A673 (cell line): ENCODE data around the gene MAML3. TPM values are rescaled to one million over a fixed set of nuclear protein-coding genes. Genes with fewer than 3 reads are reported as not detected.
A peak's percentile ranks its signal among the peaks of the same experiment; 100 is the strongest.

ENCODE experiments used
- BruUV-seq: library from RNA; stranded (reverse); fragments of 400-500 nt; replicated peaks from 2 replicates; lab custom pipeline; 2021; lab: Mats Ljungman, UMichigan
- CTCF ChIA-PET: fragments of 300-600 bp; sonication (Branson Sonifier 250); formaldehyde crosslinking; loops from one replicate; lab custom pipeline; 2022; ENCODE audit warnings: antibody characterized with exemption; lab: Charles Lee
- POLR2A ChIA-PET: fragments of 300-600 bp; sonication (Branson Sonifier 250); formaldehyde crosslinking; loops from one replicate; lab custom pipeline; 2022; ENCODE audit warnings: antibody characterized with exemption; ENCODE audit not compliant: low non-redundant PET; lab: Charles Lee
- DNase-seq: peaks from one replicate; pipeline ENCODE4 v3.0.0-alpha.2; 2015; ENCODE audit warnings: low spot score
- H3K27ac ChIP-seq: fragments of 200-600 bp; sonication (generic); 2 replicates; pipeline ENCODE4 v1.5.1; 2016; ENCODE audit warnings: mixed run types, low read depth, mild to moderate bottlenecking, mixed read lengths, antibody characterized with exemption, low read length; ENCODE audit not compliant: poor library complexity, severe bottlenecking
- H3K27me3 ChIP-seq: fragments of 200-600 bp; sonication (generic); replicated peaks from 2 replicates; pipeline ENCODE4 v1.6.1; 2017; ENCODE audit warnings: mixed run types, low read depth, mild to moderate bottlenecking, mixed read lengths, antibody characterized with exemption, low read length; ENCODE audit not compliant: insufficient read depth, poor library complexity
- H3K36me3 ChIP-seq: fragments of 200-600 bp; sonication (generic); 2 replicates; pipeline ENCODE4 v1.6.1; 2016; ENCODE audit warnings: mixed run types, mild to moderate bottlenecking, mixed read lengths, antibody characterized with exemption, low read length; ENCODE audit not compliant: insufficient read depth, poor library complexity, severe bottlenecking
- H3K4me1 ChIP-seq: fragments of 200-600 bp; sonication (generic); 2 replicates; pipeline ENCODE4 v1.6.1; 2017; ENCODE audit warnings: mixed run types, mild to moderate bottlenecking, mixed read lengths, antibody characterized with exemption, low read length; ENCODE audit not compliant: insufficient read depth, poor library complexity, severe bottlenecking
- H3K4me3 ChIP-seq: fragments of 200-600 bp; sonication (generic); 2 replicates; pipeline ENCODE4 v1.5.1; 2016; ENCODE audit warnings: low read depth, mixed run types, mild to moderate bottlenecking, mixed read lengths, low read length; ENCODE audit not compliant: poor library complexity, severe bottlenecking
- H3K9me3 ChIP-seq: fragments of 200-600 bp; sonication (generic); 2 replicates; pipeline ENCODE4 v1.6.1; 2016; ENCODE audit warnings: mixed run types, low read depth, mild to moderate bottlenecking, mixed read lengths, antibody characterized with exemption, low read length; ENCODE audit not compliant: poor library complexity, severe bottlenecking
- CTCF ChIP-seq: fragments of 300-800, 200-600 bp; sonication (generic); conservative IDR thresholded peaks from 2 replicates; pipeline ENCODE4 v1.5.1; 2017; ENCODE audit warnings: low read depth, mild to moderate bottlenecking, antibody characterized with exemption, low read length, moderate library complexity, mixed read lengths
- EZH2 ChIP-seq: fragments of 200-600 bp; sonication (generic); IDR thresholded peaks from 2 replicates; pipeline ENCODE4 v1.6.1; 2017; ENCODE audit warnings: borderline replicate concordance, low read depth, mild to moderate bottlenecking, mixed read lengths, antibody characterized with exemption, low read length; ENCODE audit not compliant: poor library complexity, severe bottlenecking
- intact Hi-C: fragments of 100-400 bp; cut with micrococcal nuclease; formaldehyde crosslinking; loops from one replicate; pipeline ENCODE4 v1.10.0; 2022; ENCODE audit not compliant: unreplicated experiment
- total RNA-seq: library from RNA; stranded (reverse); gene quantifications from 2 replicates; pipeline ENCODE4 v1.2.3, GENCODE V29; 2021

The MAML3 gene
- total RNA-seq, 1 experiment from 2014 or later = 3.7 TPM

GRCh38 chr4:139736661-139737060 lies 417.3 kb downstream of the MAML3 start:
- H3K27ac ChIP-seq = no peak overlapping the region

GRCh38 chr4:139736274-139736660 lies 417.7 kb downstream of the MAML3 start:
- intact Hi-C loops = loop anchor here (5.0 to 10.0 kb wide), 3 partner anchors 276 to 619 kb away; no protein-coding TSS in a partner anchor
- BruUV-seq = no TSS peak
- Histone ChIP-seq H3K27me3 (no peaks in the 10 kb centered on the region), H3K27ac (no peak overlapping the region), H3K36me3 (no peaks in the 10 kb centered on the region), H3K9me3 (no peaks in the 10 kb centered on the region), H3K4me1 (peaks cover 17% of the 10 kb centered on the region), H3K4me3 (no peak overlapping the region)
- ChIA-PET POLR2A (no interaction called here), CTCF (no interaction called here)
- no peak for TF ChIP-seq CTCF
- no peak for TF ChIP-seq EZH2
- DNase-seq = no peak

More at GRCh38 chr4:139736661-139737060, 417.3 kb downstream of the MAML3 start:
- no peak for DNase-seq
- H3K36me3 ChIP-seq = no peaks in the 10 kb centered on the region
- intact Hi-C loops = loop anchor here (5.0 to 10.0 kb wide), 3 partner anchors 276 to 618 kb away; no protein-coding TSS in a partner anchor
- no TSS peak for BruUV-seq
- no peaks in the 10 kb centered on the region for H3K9me3 ChIP-seq
- TF ChIP-seq CTCF = no peak
- TF ChIP-seq EZH2 = no peak
- POLR2A ChIA-PET = no interaction called here
- CTCF ChIA-PET = no interaction called here
- peaks cover 17% of the 10 kb centered on the region for H3K4me1 ChIP-seq
- no peak overlapping the region for H3K4me3 ChIP-seq
- H3K27me3 ChIP-seq = no peaks in the 10 kb centered on the region

GRCh38 chr4:139735381-139736273 lies 418.4 kb downstream of the MAML3 start:
- peak; percentile 7 for DNase-seq
- Histone ChIP-seq H3K4me1 (peaks cover 14% of the 10 kb centered on the region), H3K36me3 (no peaks in the 10 kb centered on the region), H3K4me3 (peak overlapping the region; percentile 41), H3K27ac (no peak overlapping the region), H3K27me3 (no peaks in the 10 kb centered on the region), H3K9me3 (no peaks in the 10 kb centered on the region)
- intact Hi-C loops = loop anchor here (2.0 to 10.0 kb wide), 6 partner anchors 277 to 619 kb away; no protein-coding TSS in a partner anchor
- POLR2A ChIA-PET = no interaction called here
- TF ChIP-seq EZH2 (no peak), CTCF (no peak)
- no TSS peak for BruUV-seq
- CTCF ChIA-PET = interaction anchor here (1.4 kb wide), 1 partner anchor 517 kb away, joined by 4 read pairs; no protein-coding TSS in a partner anchor
